VCaP (cell line): ENCODE data around the gene CACNA2D3.

ENCODE experiments used
- H3K27ac ChIP-seq: fragments of 450-650 bp; 2 replicates; pipeline ENCODE4 v1.5.1; 2017
- CTCF ChIP-seq: fragments of 450-650 bp; conservative IDR thresholded peaks from 2 replicates; pipeline ENCODE4 v1.5.1; 2017; ENCODE audit warnings: mild to moderate bottlenecking, moderate library complexity

CACNA2D3 gene

GRCh38 chr3:54345847-54346375 is 223.6 kb downstream of the CACNA2D3 start:
- no peak overlapping the region for H3K27ac ChIP-seq
- TF ChIP-seq CTCF, result no peak

- H3K27ac ChIP-seq, result no peak overlapping the region
- TF ChIP-seq CTCF, result no peak
Measured at GRCh38 chr3:54347060-54347459, 224.7 kb downstream of the CACNA2D3 start.

GRCh38 chr3:54347933-54348332 is 225.6 kb downstream of the CACNA2D3 start:
- no peak for TF ChIP-seq CTCF
- H3K27ac ChIP-seq, result no peak overlapping the region

GRCh38 chr3:54349231-54349652 is 226.9 kb downstream of the CACNA2D3 start:
- no peak overlapping the region for H3K27ac ChIP-seq
- no peak for TF ChIP-seq CTCF

- TF ChIP-seq CTCF, result no peak
Measured at GRCh38 chr3:54349691-54350090, 227.3 kb downstream of the CACNA2D3 start.

GRCh38 chr3:54353546-54353945 is 231.2 kb downstream of the CACNA2D3 start:
- H3K27ac ChIP-seq, result peak overlapping the region; percentile 39
- no peak for TF ChIP-seq CTCF

More at GRCh38 chr3:54349691-54350090, 227.3 kb downstream of the CACNA2D3 start:
- H3K27ac ChIP-seq, result no peak overlapping the region

- TF ChIP-seq CTCF, result no peak
- peak overlapping the region; percentile 39 for H3K27ac ChIP-seq
Measured at GRCh38 chr3:54353946-54354345, 231.6 kb downstream of the CACNA2D3 start.
